ENCODE data around the gene ANO10. TPM values are rescaled to one million over a fixed set of nuclear protein-coding genes. Genes with fewer than 3 reads are reported as not detected.
"Not testable (repeated sequence)": the region's sequence is repeated elsewhere in the genome, so short reads cannot be mapped to it uniquely, and the experiment has no call there.

ANO10 gene
- total RNA-seq, 1 experiment from 2014 or later, result 9.7 TPM

DNA sequence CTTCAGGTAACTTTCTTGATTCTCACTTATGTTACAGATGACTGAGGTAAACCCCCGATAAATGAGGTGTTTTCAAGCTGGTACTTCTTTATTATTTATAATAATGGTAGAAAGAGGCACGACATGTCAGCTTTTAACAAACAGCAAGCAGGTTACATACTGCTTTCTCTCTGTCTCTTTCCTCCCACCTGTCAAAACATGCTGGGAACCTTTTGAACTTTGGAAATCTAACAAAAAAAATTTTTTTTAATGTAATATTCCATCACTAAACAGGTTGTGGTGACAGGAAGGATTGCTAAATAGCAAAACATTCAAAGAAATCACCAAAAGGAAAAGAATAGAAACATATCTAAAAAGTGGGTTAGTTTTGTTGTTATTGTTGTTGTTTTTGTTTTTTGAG, 48.2 kb downstream of the ANO10 start:
- Histone ChIP-seq H3K27ac (ENCODE audit: low read depth, low read length, poor library complexity, severe bottlenecking) (no peak overlapping the region), H3K4me3 (ENCODE audit: low read depth, low read length, poor library complexity, severe bottlenecking) (no peak overlapping the region), H3K9me3 (ENCODE audit: low read depth, low read length, poor library complexity, severe bottlenecking) (no peaks in the 10 kb centered on the region), H3K27me3 (replicated peaks; ENCODE audit: insufficient read depth, low read depth, low read length, poor library complexity) (no peaks in the 10 kb centered on the region), H3K4me1 (ENCODE audit: insufficient read depth, low read length, poor library complexity, severe bottlenecking) (no peaks in the 10 kb centered on the region), H3K36me3 (ENCODE audit: insufficient read depth, low read length, poor library complexity, severe bottlenecking) (no peaks in the 10 kb centered on the region)
- intact Hi-C loops (cut with micrococcal nuclease; ENCODE audit: unreplicated experiment), result no loop called here
- ChIA-PET CTCF (no interaction called here), POLR2A (ENCODE audit: low non-redundant PET) (no interaction called here)
- no TSS peak for BruUV-seq (replicated peaks)
- TF ChIP-seq, protein P1, sequence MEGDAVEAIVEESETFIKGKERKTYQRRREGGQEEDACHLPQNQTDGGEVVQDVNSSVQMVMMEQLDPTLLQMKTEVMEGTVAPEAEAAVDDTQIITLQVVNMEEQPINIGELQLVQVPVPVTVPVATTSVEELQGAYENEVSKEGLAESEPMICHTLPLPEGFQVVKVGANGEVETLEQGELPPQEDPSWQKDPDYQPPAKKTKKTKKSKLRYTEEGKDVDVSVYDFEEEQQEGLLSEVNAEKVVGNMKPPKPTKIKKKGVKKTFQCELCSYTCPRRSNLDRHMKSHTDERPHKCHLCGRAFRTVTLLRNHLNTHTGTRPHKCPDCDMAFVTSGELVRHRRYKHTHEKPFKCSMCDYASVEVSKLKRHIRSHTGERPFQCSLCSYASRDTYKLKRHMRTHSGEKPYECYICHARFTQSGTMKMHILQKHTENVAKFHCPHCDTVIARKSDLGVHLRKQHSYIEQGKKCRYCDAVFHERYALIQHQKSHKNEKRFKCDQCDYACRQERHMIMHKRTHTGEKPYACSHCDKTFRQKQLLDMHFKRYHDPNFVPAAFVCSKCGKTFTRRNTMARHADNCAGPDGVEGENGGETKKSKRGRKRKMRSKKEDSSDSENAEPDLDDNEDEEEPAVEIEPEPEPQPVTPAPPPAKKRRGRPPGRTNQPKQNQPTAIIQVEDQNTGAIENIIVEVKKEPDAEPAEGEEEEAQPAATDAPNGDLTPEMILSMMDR (conservative IDR thresholded peaks at IDR 0.05; ENCODE audit: low read depth, low read length), result no peak
- TF ChIP-seq EZH2 (IDR thresholded peaks at IDR 0.05; ENCODE audit: borderline replicate concordance, low read depth, low read length, poor library complexity, severe bottlenecking), result no peak
- no peak for DNase-seq (ENCODE audit: low spot score)

DNA sequence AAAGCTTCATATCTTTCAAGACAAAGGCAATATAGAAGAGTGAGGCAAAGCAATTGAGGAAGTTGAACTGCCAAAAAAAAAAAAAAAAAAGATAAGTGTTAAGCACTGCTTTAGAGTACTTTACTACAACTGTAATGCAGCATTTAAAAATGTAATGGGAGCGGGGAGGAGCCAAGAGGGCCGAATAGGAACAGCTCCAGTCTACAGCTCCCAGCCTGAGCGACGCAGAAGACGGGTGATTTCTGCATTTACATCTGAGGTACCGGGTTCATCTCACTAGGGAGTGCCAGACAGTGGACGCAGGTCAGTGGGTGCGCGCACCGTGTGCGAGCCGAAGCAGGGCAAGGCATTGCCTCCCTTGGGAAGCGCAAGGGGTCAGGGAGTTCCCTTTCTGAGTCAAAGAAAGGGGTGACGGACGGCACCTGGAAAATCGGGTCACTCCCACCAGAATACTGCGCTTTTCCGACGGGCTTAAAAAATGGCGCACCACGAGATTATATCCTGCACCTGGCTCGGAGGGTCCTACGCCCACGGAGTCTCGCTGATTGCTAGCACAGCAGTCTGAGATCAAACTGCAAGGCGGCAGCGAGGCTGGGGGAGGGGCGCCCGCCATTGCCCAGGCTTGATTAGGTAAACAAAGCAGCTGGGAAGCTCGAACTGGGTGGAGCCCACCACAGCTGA, 56.0 kb downstream of the ANO10 start:
- H3K9me3 ChIP-seq (ENCODE audit: low read depth, low read length, poor library complexity, severe bottlenecking); BruUV-seq (replicated peaks); H3K36me3 ChIP-seq (ENCODE audit: insufficient read depth, low read length, poor library complexity, severe bottlenecking); DNase-seq (ENCODE audit: low spot score); intact Hi-C loops (cut with micrococcal nuclease; ENCODE audit: unreplicated experiment); H3K4me1 ChIP-seq (ENCODE audit: insufficient read depth, low read length, poor library complexity, severe bottlenecking); H3K27ac ChIP-seq (ENCODE audit: low read depth, low read length, poor library complexity, severe bottlenecking); H3K4me3 ChIP-seq (ENCODE audit: low read depth, low read length, poor library complexity, severe bottlenecking); H3K27me3 ChIP-seq (replicated peaks; ENCODE audit: insufficient read depth, low read depth, low read length, poor library complexity); CTCF ChIA-PET: not testable (repeated sequence)
- POLR2A ChIA-PET (ENCODE audit: low non-redundant PET), result interaction anchor here (0.6 kb wide), 1 partner anchor 70 kb away, joined by 11 read pairs; no protein-coding TSS in a partner anchor

DNA sequence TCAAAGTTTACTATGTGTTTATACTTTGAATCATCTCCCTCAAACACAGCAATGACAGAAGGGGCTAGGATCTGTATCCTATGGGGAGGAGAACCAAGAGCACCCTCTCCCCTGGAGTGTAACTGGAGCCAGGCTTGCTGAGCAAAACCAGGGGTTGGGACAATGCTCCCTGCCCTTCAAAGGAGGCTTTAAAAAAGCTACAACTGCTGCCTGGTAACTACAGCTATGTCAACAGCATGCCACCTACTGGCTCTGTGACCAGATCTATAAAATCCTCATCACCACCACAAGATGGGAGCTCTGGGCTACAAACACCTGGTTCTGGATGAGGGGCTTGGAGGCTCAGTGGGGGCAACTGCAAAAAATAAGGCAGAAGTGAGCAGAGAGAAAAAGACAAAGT, 61.9 kb downstream of the ANO10 start:
- Histone ChIP-seq H3K27ac (ENCODE audit: low read depth, low read length, poor library complexity, severe bottlenecking) (no peak overlapping the region), H3K4me1 (ENCODE audit: insufficient read depth, low read length, poor library complexity, severe bottlenecking) (no peaks in the 10 kb centered on the region), H3K27me3 (replicated peaks; ENCODE audit: insufficient read depth, low read depth, low read length, poor library complexity) (no peaks in the 10 kb centered on the region), H3K36me3 (ENCODE audit: insufficient read depth, low read length, poor library complexity, severe bottlenecking) (no peaks in the 10 kb centered on the region), H3K9me3 (ENCODE audit: low read depth, low read length, poor library complexity, severe bottlenecking) (no peaks in the 10 kb centered on the region), H3K4me3 (ENCODE audit: low read depth, low read length, poor library complexity, severe bottlenecking) (no peak overlapping the region)
- intact Hi-C loops (cut with micrococcal nuclease; ENCODE audit: unreplicated experiment), result no loop called here
- no peak for DNase-seq (ENCODE audit: low spot score)
- ChIA-PET CTCF (no interaction called here), POLR2A (ENCODE audit: low non-redundant PET) (no interaction called here)
- TF ChIP-seq EZH2 (IDR thresholded peaks at IDR 0.05; ENCODE audit: borderline replicate concordance, low read depth, low read length, poor library complexity, severe bottlenecking), result no peak
- TF ChIP-seq, protein P1 (conservative IDR thresholded peaks at IDR 0.05; ENCODE audit: low read depth, low read length), result no peak
- BruUV-seq (replicated peaks), result no TSS peak

DNA sequence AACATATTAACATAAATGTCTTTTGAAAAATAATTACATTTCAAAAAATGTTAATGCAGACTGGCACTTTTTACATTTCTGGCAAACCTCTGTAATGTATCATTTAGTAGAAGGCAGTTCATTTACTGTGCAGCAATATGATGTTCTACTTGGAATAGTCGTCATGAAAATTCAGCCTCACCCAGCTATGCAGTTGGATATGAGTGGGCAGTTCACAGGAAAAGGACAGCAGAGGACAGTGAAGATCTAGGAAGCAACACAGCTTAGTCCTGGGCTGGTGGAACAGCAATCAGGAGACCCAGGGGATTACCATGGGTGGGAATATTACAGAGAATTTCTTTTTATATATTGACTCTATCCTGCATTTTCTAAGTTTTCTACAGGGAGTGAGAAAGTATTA, 63.6 kb downstream of the ANO10 start:
- H3K9me3 ChIP-seq (ENCODE audit: low read depth, low read length, poor library complexity, severe bottlenecking), result no peaks in the 10 kb centered on the region
- no peak for DNase-seq (ENCODE audit: low spot score)
- ChIA-PET CTCF (no interaction called here), POLR2A (ENCODE audit: low non-redundant PET) (no interaction called here)
- H3K4me3 ChIP-seq (ENCODE audit: low read depth, low read length, poor library complexity, severe bottlenecking), result no peak overlapping the region
- no TSS peak for BruUV-seq (replicated peaks)
- no peak for TF ChIP-seq EZH2 (IDR thresholded peaks at IDR 0.05; ENCODE audit: borderline replicate concordance, low read depth, low read length, poor library complexity, severe bottlenecking)
- TF ChIP-seq, protein P1 (conservative IDR thresholded peaks at IDR 0.05; ENCODE audit: low read depth, low read length), result no peak
- intact Hi-C loops (cut with micrococcal nuclease; ENCODE audit: unreplicated experiment), result no loop called here
- no peak overlapping the region for H3K27ac ChIP-seq (ENCODE audit: low read depth, low read length, poor library complexity, severe bottlenecking)
- H3K4me1 ChIP-seq (ENCODE audit: insufficient read depth, low read length, poor library complexity, severe bottlenecking), result no peaks in the 10 kb centered on the region
- H3K27me3 ChIP-seq (replicated peaks; ENCODE audit: insufficient read depth, low read depth, low read length, poor library complexity), result no peaks in the 10 kb centered on the region
- no peaks in the 10 kb centered on the region for H3K36me3 ChIP-seq (ENCODE audit: insufficient read depth, low read length, poor library complexity, severe bottlenecking)
